Activated T-helper 1 cell treated with anti-CD3 and anti-CD28 coated beads, Interleukin-12 subunit alpha, Interleukin-12 subunit beta, Interleukin-2, Interleukin-4 antibody, amounts not matched to agents 30 ng/mL and 10 ng/mL and 1 ng/mL, durations not matched to agents 14 hours and 24 hours and 36 hours (primary cell): ENCODE results near the gene SNX1. TPM values are rescaled to one million over a fixed set of nuclear protein-coding genes. Genes with fewer than 3 reads are reported as not detected.

ENCODE experiments used
- DNase-seq: peaks from one replicate; pipeline ENCODE4 v3.0.0; 2021; ENCODE audit warnings: low spot score
- H3K27ac Mint-ChIP-seq: one replicate; pipeline ENCODE4 v1.8.0; 2021; ENCODE audit warnings: mild to moderate bottlenecking, mixed read lengths
- H3K27me3 Mint-ChIP-seq: one replicate; pipeline ENCODE4 v1.8.0; 2022; ENCODE audit warnings: mild to moderate bottlenecking, moderate library complexity, mixed read lengths; ENCODE audit not compliant: insufficient read depth
- H3K36me3 Mint-ChIP-seq: one replicate; pipeline ENCODE4 v1.8.0; 2021; ENCODE audit warnings: low read depth, mixed read lengths
- H3K4me1 Mint-ChIP-seq: one replicate; pipeline ENCODE4 v1.8.0; 2021; ENCODE audit warnings: low read depth, mixed read lengths
- H3K4me3 Mint-ChIP-seq: one replicate; pipeline ENCODE4 v1.8.0; 2021; ENCODE audit warnings: mild to moderate bottlenecking, moderate library complexity, mixed read lengths
- H3K9me3 Mint-ChIP-seq: one replicate; pipeline ENCODE4 v1.8.0; 2021; ENCODE audit warnings: mixed read lengths
- intact Hi-C: fragments of 100-400 bp; cut with micrococcal nuclease; formaldehyde crosslinking; loops from one replicate; pipeline ENCODE4 v1.15.1; 2024
- total RNA-seq: library from RNA; stranded (reverse); gene quantifications from 2 replicates; pipeline ENCODE4 v1.2.3, GENCODE V29; 2022

Gene SNX1
- total RNA-seq, 1 donor from 2014 or later, result 139 TPM

GRCh38 chr15:64187396-64188191, 91.8 kb downstream of the SNX1 start:
- DNase-seq, result no peak
- H3K27ac Mint-ChIP-seq, result peak overlapping the region; percentile 62
- H3K4me3 Mint-ChIP-seq, result peak overlapping the region; percentile 21
- no peaks in the 10 kb centered on the region for H3K9me3 Mint-ChIP-seq
- H3K36me3 Mint-ChIP-seq, result peaks cover 23% of the 10 kb centered on the region
- intact Hi-C loops, result loop anchor here (1.0 kb wide), 2 partner anchors 24 to 59 kb away; partner anchors contain the start of gene PPIB
- H3K4me1 Mint-ChIP-seq, result peaks cover 19% of the 10 kb centered on the region
- H3K27me3 Mint-ChIP-seq, result no peaks in the 10 kb centered on the region

Other genes starting within 250 kb of the SNX1 start
- gene DAPK2, start 49.5 kb upstream of the SNX1 start, total RNA-seq, result 8.6 and 8.7 TPM in 2 replicates
- 70.1 and 87.1 TPM in 2 replicates for gene CIAO2A, start 2.1 kb upstream of the SNX1 start, total RNA-seq
- gene SNX22, start 55.7 kb downstream of the SNX1 start, total RNA-seq, result 0.99 and 1.1 TPM in 2 replicates
- 383 and 388 TPM in 2 replicates for gene PPIB, start 67.0 kb downstream of the SNX1 start, total RNA-seq